Spleen (tissue), 11 donors: ENCODE results near the gene CENPB. TPM values are rescaled to one million over a fixed set of nuclear protein-coding genes. Genes with fewer than 3 reads are reported as not detected.

Source experiments
- DNase-seq: peaks from one replicate; pipeline ENCODE4 v3.0.0-alpha.2; 2020
- H3K27ac ChIP-seq, 8 donors: fragments of 200-600 bp; sonication (generic) in 7 of 8; 1 replicate in 4 of 8; 2 replicates in 4 of 8; pipeline versions ENCODE4 v1.5.0 to v1.8.0; 2016 to 2021; ENCODE audit warnings: inconsistent platforms in 4 of 8, mild to moderate bottlenecking in 4 of 8, moderate library complexity in 1 of 8
- H3K27me3 ChIP-seq, 7 donors: fragments of 200-600 bp; sonication (generic) in 6 of 7; replicated peaks in 1 of 7; 1 replicate in 4 of 7; 2 replicates in 3 of 7; pipeline versions ENCODE4 v1.5.0 to v1.8.0; 2016 to 2021; ENCODE audit warnings: inconsistent platforms in 3 of 7, mild to moderate bottlenecking in 1 of 7
- H3K36me3 ChIP-seq, 6 donors: fragments of 200-600 bp; sonication (generic) in 5 of 6; 1 replicate in 4 of 6; 2 replicates in 2 of 6; pipeline versions ENCODE4 v1.5.0 to v1.8.0; 2016 to 2021; ENCODE audit warnings: inconsistent platforms in 2 of 6
- H3K4me1 ChIP-seq, 6 donors: fragments of 200-600 bp; sonication (generic) in 5 of 6; 1 replicate in 3 of 6; 2 replicates in 3 of 6; pipeline versions ENCODE4 v1.5.0 to v1.8.0; 2016 to 2021; ENCODE audit warnings: inconsistent platforms in 3 of 6
- H3K4me3 ChIP-seq, 8 donors: fragments of 200-600 bp; sonication (generic) in 7 of 8; 1 replicate in 4 of 8; 2 replicates in 4 of 8; pipeline versions ENCODE4 v1.5.0 to v1.8.0; 2016 to 2021; ENCODE audit warnings: inconsistent platforms in 4 of 8, mild to moderate bottlenecking in 4 of 8, moderate library complexity in 2 of 8
- H3K9me3 ChIP-seq, 8 donors: fragments of 200-600 bp; sonication (generic) in 7 of 8; 1 replicate in 4 of 8; 2 replicates in 4 of 8; pipeline versions ENCODE4 v1.5.0 to v1.8.0; 2016 to 2021; ENCODE audit warnings: inconsistent platforms in 4 of 8
- POLR2A ChIP-seq, 3 donors: fragments of 450-650 bp; IDR thresholded peaks; one replicate each; pipeline ENCODE4 v1.5.1; 2017; ENCODE audit warnings: antibody characterized with exemption in 3 of 3, mild to moderate bottlenecking in 1 of 3
- POLR2AphosphoS5 ChIP-seq, 3 donors: sonication (generic); formaldehyde crosslinking; IDR thresholded peaks; one replicate each; pipeline ENCODE4 v1.5.1; 2017; ENCODE audit warnings: antibody characterized with exemption in 3 of 3
- WGBS, 5 donors: extraction: QIAGEN DNeasy Blood & Tissue Kit in 3 of 5; methylation state at CpG; one replicate each; pipeline versions ENCODE4 v1.1.5 to v1.1.7; 2013 to 2018; 5-methylcytosine and 5-hydroxymethylcytosine counted together
- intact Hi-C: fragments of 100-400 bp; cut with DNase I; formaldehyde crosslinking; loops from one replicate; pipeline ENCODE4 v1.15.0; 2023; ENCODE audit warnings: low total_unique reads
- polyA plus RNA-seq, 3 donors: library from polyadenylated mRNA; stranded (reverse); fragments of 200-250 nt; gene quantifications; one replicate each; pipeline ENCODE4 v1.2.1, GENCODE V29; 2013
- total RNA-seq, 7 donors: library from RNA; depleted of rRNA in 3 of 7; stranded (reverse); fragments of >200 nt in 3 of 7; fragmentation: NEBNext Ultra II Directional in 4 of 7; extraction: Animal tissue kit (Norgen Biotek cat#: 25700) in 4 of 7; gene quantifications; one replicate each; pipeline versions ENCODE4 v1.1.0 to v1.2.1, GENCODE V29; 2016 to 2021
- TF ChIP-seq, protein P1 (sequence below), 11 experiments: fragments of 200-600 bp in 7 of 11; fragments of 450-650 bp in 4 of 11; sonication (generic) in 4 of 11; IDR thresholded peaks in 8 of 11; conservative IDR thresholded peaks in 3 of 11; 1 replicate in 7 of 11; 2 replicates in 4 of 11; pipeline versions ENCODE4 v1.4.0 to v1.8.0; 2016 to 2021; ENCODE audit warnings: antibody characterized with exemption in 11 of 11, inconsistent platforms in 4 of 11, mild to moderate bottlenecking in 1 of 11
- donor health status: healthy with polysubstance abuse.
- donor health status: DM: no; HTN: no; CAD: no; lungs with moderate emphysema.
- donor health status: DM: no; HTN: no; CAD: no.
- donor health status: Bipolar disorder and iron deficiency.
- donor health status: healthy.
- donor health status: DM: no; HTN: no; CAD: no.
- donor health status: DM: yes; HTN: yes; CAD: no.

CENPB gene
- total and polyA plus RNA-seq, 10 donors = 24.8 to 84.7 (median 55.6) TPM

DNA sequence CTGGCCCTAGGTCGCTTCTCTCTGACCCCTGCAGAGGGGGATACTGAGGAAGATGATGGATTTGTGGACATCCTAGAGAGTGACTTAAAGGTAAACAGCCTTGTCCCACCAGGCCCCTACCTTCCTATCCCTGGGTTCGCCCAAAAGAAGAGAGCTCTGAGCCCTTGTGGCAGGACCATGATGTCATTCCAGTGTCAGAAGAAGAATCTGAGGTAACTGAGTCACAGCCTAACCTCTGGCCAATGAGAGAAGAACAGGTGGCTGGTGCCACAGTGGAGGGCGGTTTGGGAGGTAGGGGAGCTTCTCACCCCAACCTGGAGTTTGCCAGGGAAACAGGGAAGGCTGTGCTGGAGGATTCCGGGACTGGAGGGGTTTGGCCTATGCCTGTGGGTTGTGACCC is 14.8 kb upstream of the CENPB start:
- H3K9me3 ChIP-seq = no peaks in the 10 kb centered on the region
- peaks cover 0 to 81% (median 56%) of the 10 kb centered on the region in 6 donors for H3K36me3 ChIP-seq
- H3K4me1 ChIP-seq = peaks cover 36 to 100% (median 83%) of the 10 kb centered on the region in 6 donors
- WGBS, 5 donors = 86 to 94% (median 90%) methylated on average over 4 of the region's 4 CpGs
- H3K27ac ChIP-seq = peak overlapping the region; percentile 31 to 99 (median 53)
- intact Hi-C loops = no loop called here
- no peaks in the 10 kb centered on the region for H3K27me3 ChIP-seq
- peak; percentile 67 for DNase-seq
- TF ChIP-seq POLR2A (IDR thresholded peaks at IDR 0.05) (no peak), POLR2AphosphoS5 (IDR thresholded peaks at IDR 0.05) (no peak)
- TF ChIP-seq, protein P1, sequence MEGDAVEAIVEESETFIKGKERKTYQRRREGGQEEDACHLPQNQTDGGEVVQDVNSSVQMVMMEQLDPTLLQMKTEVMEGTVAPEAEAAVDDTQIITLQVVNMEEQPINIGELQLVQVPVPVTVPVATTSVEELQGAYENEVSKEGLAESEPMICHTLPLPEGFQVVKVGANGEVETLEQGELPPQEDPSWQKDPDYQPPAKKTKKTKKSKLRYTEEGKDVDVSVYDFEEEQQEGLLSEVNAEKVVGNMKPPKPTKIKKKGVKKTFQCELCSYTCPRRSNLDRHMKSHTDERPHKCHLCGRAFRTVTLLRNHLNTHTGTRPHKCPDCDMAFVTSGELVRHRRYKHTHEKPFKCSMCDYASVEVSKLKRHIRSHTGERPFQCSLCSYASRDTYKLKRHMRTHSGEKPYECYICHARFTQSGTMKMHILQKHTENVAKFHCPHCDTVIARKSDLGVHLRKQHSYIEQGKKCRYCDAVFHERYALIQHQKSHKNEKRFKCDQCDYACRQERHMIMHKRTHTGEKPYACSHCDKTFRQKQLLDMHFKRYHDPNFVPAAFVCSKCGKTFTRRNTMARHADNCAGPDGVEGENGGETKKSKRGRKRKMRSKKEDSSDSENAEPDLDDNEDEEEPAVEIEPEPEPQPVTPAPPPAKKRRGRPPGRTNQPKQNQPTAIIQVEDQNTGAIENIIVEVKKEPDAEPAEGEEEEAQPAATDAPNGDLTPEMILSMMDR (IDR thresholded peaks at IDR 0.05 in 8 of 11, conservative IDR thresholded peaks at IDR 0.05 in 3 of 11) = no peak
- H3K4me3 ChIP-seq = no peak overlapping the region

DNA sequence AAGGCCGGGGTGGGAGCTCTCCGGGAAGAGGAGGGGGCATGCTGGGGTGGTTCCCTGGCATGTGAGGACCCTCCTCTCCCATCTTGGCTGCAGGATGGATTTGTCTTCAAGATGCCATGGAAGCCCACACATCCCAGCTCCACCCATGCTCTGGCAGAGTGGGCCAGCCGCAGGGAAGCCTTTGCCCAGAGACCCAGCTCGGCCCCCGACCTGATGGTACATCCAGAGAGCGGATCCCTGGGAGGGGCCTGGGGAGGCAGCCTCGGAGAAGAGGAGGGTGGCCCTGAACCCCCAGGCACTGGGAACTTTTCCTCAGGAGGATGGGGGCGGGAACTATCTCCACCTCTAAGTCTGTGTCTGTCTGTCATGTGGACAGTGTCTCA is 14.3 kb upstream of the CENPB start:
- TF ChIP-seq POLR2AphosphoS5 (IDR thresholded peaks at IDR 0.05) = no peak
- TF ChIP-seq, protein P1 (IDR thresholded peaks at IDR 0.05 in 8 of 11, conservative IDR thresholded peaks at IDR 0.05 in 3 of 11) = no peak
- no peak for TF ChIP-seq POLR2A (IDR thresholded peaks at IDR 0.05)
- Histone ChIP-seq H3K9me3 (no peaks in the 10 kb centered on the region), H3K27ac (peak overlapping the region in 6 of 8 donors; percentile 31 to 99 (median 96)), H3K36me3 (peaks cover 0 to 76% (median 53%) of the 10 kb centered on the region in 6 donors), H3K4me1 (peaks cover 36 to 99% (median 79%) of the 10 kb centered on the region in 6 donors), H3K27me3 (no peaks in the 10 kb centered on the region), H3K4me3 (no peak overlapping the region)
- peak; percentile 75 for DNase-seq
- intact Hi-C loops = no loop called here
- 87 to 100% (median 95%) methylated on average over 2 to 8 of the region's 8 CpGs for WGBS, 5 donors

GRCh38 chr20:3800256-3800877 is 13.8 kb upstream of the CENPB start:
- H3K4me3 ChIP-seq = no peak overlapping the region
- 93 to 96% (median 95%) methylated on average over 17 to 18 of the region's 18 CpGs for WGBS, 5 donors
- H3K27ac ChIP-seq = peak overlapping the region in 6 of 8 donors; percentile 55 to 99 (median 96)
- peaks cover 36 to 99% (median 79%) of the 10 kb centered on the region in 6 donors for H3K4me1 ChIP-seq
- no peak for DNase-seq
- no peaks in the 10 kb centered on the region for H3K9me3 ChIP-seq
- TF ChIP-seq POLR2A (IDR thresholded peaks at IDR 0.05) (no peak), POLR2AphosphoS5 (IDR thresholded peaks at IDR 0.05) (peak in 1 of 3 donors; percentile 34)
- no peaks in the 10 kb centered on the region for H3K27me3 ChIP-seq
- peaks cover 0 to 71% (median 48%) of the 10 kb centered on the region in 6 donors for H3K36me3 ChIP-seq
- intact Hi-C loops = no loop called here

GRCh38 chr20:3798908-3799248 is 12.3 kb upstream of the CENPB start:
- no peak for TF ChIP-seq POLR2A (IDR thresholded peaks at IDR 0.05)
- TF ChIP-seq, protein P1 (IDR thresholded peaks at IDR 0.05 in 8 of 11, conservative IDR thresholded peaks at IDR 0.05 in 3 of 11) = no peak
- TF ChIP-seq POLR2AphosphoS5 (IDR thresholded peaks at IDR 0.05) = no peak
- WGBS, 5 donors = 80 to 94% (median 90%) methylated on average over 3 of the region's 3 CpGs
- H3K27me3 ChIP-seq = no peaks in the 10 kb centered on the region
- H3K27ac ChIP-seq = peak overlapping the region; percentile 51 to 99 (median 96)
- peak overlapping the region in 2 of 8 donors; percentile 59 to 87 for H3K4me3 ChIP-seq
- no peaks in the 10 kb centered on the region for H3K9me3 ChIP-seq
- DNase-seq = no peak
- H3K36me3 ChIP-seq = peaks cover 0 to 56% (median 36%) of the 10 kb centered on the region in 6 donors
- peaks cover 36 to 95% (median 84%) of the 10 kb centered on the region in 6 donors for H3K4me1 ChIP-seq
- intact Hi-C loops = loop anchor here (10.0 kb wide), 1 partner anchor 56 kb away; no protein-coding TSS in a partner anchor
